Glutamatergic neuron (in vitro differentiated cells): Measurements from ENCODE around the gene TOMM40L. TPM values are rescaled to one million over a fixed set of nuclear protein-coding genes. Genes with fewer than 3 reads are reported as not detected.

Experiments
- DNase-seq: peaks from one replicate; pipeline ENCODE4 v3.0.0; 2022
- H3K27ac Mint-ChIP-seq: one replicate; pipeline ENCODE4 v1.8.0; 2020; ENCODE audit warnings: mild to moderate bottlenecking, mixed read lengths, inconsistent platforms; ENCODE audit not compliant: unreplicated experiment
- H3K27me3 Mint-ChIP-seq: one replicate; pipeline ENCODE4 v1.8.0; 2020; ENCODE audit warnings: mild to moderate bottlenecking, moderate library complexity, mixed read lengths, inconsistent platforms; ENCODE audit not compliant: unreplicated experiment
- H3K36me3 Mint-ChIP-seq: one replicate; pipeline ENCODE4 v1.8.0; 2020; ENCODE audit warnings: mild to moderate bottlenecking, mixed read lengths, inconsistent platforms; ENCODE audit not compliant: unreplicated experiment
- H3K4me1 Mint-ChIP-seq: one replicate; pipeline ENCODE4 v1.8.0; 2020; ENCODE audit warnings: mild to moderate bottlenecking, low read depth, mixed read lengths, inconsistent platforms; ENCODE audit not compliant: unreplicated experiment
- H3K4me3 Mint-ChIP-seq: one replicate; pipeline ENCODE4 v1.8.0; 2020; ENCODE audit warnings: mild to moderate bottlenecking, mixed read lengths, inconsistent platforms; ENCODE audit not compliant: unreplicated experiment
- H3K9me3 Mint-ChIP-seq: one replicate; pipeline ENCODE4 v1.8.0; 2020; ENCODE audit warnings: mild to moderate bottlenecking, moderate library complexity, mixed read lengths, inconsistent platforms; ENCODE audit not compliant: unreplicated experiment
- total RNA-seq: library from RNA; stranded (reverse); fragmentation: NEBNext Ultra II Directional; extraction: Animal tissue kit (Norgen Biotek cat#: 25700); gene quantifications from one replicate; pipeline ENCODE4 v1.2.1, GENCODE V29; 2021; ENCODE audit not compliant: unreplicated experiment
- TF ChIP-seq, protein P1 (sequence below): fragments of 200-600 bp; sonication (generic); IDR thresholded peaks from one replicate; pipeline ENCODE4 v1.5.0; 2021; ENCODE audit not compliant: partially characterized antibody, unreplicated experiment

The TOMM40L gene
- total RNA-seq, 1 donor from 2014 or later: 20.7 TPM

DNA sequence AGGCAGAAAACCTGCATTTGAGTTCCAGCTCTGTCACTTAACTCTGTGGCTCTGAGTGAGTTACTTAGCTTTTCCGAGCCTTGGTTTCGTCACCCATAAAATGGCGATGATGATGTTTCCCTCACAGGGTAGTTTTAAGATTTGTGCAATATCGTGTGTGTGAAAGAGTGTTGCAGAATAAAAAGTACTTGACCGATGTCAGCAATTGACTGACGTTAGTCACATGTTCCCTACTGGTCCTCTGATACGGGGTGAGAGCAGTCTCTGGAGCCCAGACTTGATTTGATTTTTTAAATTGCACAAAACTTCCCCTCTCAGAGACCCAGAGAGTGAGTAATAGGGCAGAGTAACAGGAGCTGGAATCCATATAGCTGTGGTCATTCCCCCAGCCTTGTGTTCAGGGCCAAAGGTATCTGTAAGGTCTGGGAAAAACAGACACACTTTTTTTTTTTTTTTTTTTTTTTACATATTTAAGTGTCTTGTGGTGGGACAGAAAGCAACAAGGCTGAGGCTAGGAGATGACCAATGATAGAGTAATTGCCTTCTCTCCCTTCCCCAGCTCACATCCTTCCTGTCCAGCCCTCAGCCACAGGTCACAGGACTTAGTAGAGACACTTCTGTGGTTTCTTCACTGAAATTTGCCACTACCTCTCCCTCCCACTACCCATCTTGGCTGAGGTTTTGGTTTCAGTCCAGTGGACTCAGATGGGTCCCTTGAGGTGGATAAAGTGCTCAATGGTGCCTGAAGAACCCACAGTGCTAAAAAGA lies 8.7 kb upstream of the TOMM40L start:
- Mint-ChIP-seq H3K9me3 (peaks cover 7% of the 10 kb centered on the region), H3K4me1 (no peaks in the 10 kb centered on the region), H3K36me3 (peaks cover 4% of the 10 kb centered on the region), H3K27ac (no peak overlapping the region), H3K4me3 (no peak overlapping the region), H3K27me3 (peaks cover 2% of the 10 kb centered on the region)
- DNase-seq: no peak
- TF ChIP-seq, protein P1, sequence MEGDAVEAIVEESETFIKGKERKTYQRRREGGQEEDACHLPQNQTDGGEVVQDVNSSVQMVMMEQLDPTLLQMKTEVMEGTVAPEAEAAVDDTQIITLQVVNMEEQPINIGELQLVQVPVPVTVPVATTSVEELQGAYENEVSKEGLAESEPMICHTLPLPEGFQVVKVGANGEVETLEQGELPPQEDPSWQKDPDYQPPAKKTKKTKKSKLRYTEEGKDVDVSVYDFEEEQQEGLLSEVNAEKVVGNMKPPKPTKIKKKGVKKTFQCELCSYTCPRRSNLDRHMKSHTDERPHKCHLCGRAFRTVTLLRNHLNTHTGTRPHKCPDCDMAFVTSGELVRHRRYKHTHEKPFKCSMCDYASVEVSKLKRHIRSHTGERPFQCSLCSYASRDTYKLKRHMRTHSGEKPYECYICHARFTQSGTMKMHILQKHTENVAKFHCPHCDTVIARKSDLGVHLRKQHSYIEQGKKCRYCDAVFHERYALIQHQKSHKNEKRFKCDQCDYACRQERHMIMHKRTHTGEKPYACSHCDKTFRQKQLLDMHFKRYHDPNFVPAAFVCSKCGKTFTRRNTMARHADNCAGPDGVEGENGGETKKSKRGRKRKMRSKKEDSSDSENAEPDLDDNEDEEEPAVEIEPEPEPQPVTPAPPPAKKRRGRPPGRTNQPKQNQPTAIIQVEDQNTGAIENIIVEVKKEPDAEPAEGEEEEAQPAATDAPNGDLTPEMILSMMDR: no peak

DNA sequence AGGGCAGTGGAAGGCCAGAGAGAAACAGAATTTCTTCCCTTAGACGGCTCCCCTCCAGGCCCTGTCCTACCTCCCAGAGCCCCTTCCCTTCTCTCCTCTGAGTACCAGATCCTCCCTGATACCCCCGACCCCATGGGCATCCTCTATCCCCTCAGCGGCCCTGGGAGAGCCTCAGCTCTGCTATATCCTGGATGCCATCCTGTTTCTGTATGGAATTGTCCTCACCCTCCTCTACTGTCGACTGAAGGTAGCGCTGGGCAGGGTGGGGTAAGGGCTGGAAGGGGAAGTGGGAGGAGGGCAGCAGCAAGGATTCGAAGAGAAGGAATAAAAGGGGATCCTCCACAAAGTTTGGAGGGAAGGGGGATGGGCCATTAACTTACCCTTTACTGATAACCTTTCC lies 8.0 kb upstream of the TOMM40L start:
- DNase-seq: no peak
- Mint-ChIP-seq H3K9me3 (peaks cover 5% of the 10 kb centered on the region), H3K36me3 (peaks cover 4% of the 10 kb centered on the region), H3K27ac (no peak overlapping the region), H3K4me3 (no peak overlapping the region), H3K27me3 (peaks cover 2% of the 10 kb centered on the region), H3K4me1 (no peaks in the 10 kb centered on the region)
- TF ChIP-seq, protein P1: no peak

DNA sequence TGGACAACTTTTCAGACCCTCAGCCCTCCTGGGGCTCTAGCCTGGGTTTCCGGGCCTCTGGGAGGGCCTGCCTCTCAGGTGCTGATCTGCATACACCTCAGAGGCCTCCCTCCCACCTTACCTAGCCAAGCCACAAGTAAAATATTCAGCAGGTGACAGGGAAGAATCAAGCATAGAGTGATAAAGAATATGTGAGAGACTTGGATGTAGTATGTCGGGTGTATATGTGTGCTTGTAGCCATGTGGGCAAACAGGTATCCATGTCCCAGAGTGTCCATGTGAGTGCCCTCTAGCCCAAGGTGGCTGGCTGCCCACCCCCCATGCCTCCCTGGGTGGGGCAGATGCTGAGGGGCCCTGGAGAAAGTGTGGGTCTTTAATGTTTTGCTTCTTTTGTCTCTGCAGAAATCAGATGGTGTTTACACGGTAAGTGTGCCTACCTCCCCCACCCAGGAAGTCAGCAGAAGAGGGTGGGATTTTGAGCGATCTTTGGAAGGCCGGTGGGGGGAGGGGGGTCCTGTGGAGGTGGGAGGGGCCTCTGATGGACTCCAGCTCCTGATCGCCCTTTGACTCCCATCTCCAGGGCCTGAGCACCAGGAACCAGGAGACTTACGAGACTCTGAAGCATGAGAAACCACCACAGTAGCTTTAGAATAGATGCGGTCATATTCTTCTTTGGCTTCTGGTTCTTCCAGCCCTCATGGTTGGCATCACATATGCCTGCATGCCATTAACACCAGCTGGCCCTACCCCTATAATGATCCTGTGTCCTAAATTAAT lies 7.4 kb upstream of the TOMM40L start:
- Mint-ChIP-seq H3K9me3 (peaks cover 5% of the 10 kb centered on the region), H3K4me3 (no peak overlapping the region), H3K27ac (no peak overlapping the region), H3K36me3 (no peaks in the 10 kb centered on the region), H3K4me1 (no peaks in the 10 kb centered on the region), H3K27me3 (peaks cover 2% of the 10 kb centered on the region)
- DNase-seq: no peak
- TF ChIP-seq, protein P1: no peak

DNA sequence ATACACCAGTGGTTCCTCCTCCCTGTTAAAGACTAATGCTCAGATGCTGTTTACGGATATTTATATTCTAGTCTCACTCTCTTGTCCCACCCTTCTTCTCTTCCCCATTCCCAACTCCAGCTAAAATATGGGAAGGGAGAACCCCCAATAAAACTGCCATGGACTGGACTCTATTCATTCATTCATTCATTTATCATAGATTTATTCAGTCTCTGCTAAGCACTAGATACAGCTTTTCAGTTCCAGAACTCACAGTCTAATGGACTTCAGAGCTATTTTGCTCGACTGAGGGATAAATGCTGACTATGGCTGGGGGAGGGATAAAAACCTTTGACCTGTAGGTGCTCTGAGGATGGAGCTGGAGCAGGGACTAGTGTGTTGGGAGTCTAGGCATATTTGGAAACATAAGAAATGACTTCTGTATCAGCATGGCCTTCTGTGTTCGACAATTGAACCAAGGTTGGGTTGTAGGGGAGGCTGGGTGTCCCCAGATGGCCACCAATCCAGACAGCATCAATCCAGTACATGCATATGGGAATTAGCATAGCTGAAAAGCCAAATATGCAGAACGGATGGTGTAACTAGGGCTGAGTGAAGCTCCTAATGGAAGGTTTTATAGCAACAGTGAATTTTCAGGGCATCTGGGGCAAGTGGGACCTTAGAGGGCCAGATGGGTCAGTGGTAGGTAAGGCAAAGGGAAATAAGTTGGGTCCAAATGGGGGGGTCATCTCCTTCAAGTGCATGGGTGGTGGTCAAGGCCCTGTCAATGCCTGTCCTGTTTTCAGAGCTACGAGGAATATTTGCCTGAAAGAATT lies 6.6 kb upstream of the TOMM40L start:
- Mint-ChIP-seq H3K27ac (no peak overlapping the region), H3K9me3 (peaks cover 4% of the 10 kb centered on the region), H3K4me1 (no peaks in the 10 kb centered on the region), H3K36me3 (no peaks in the 10 kb centered on the region), H3K27me3 (peaks cover 1% of the 10 kb centered on the region), H3K4me3 (no peak overlapping the region)
- TF ChIP-seq, protein P1: no peak
- no peak for DNase-seq
